Measurements from ENCODE around the gene CDKAL1. TPM values are rescaled to one million over a fixed set of nuclear protein-coding genes. Genes with fewer than 3 reads are reported as not detected.

The CDKAL1 gene
- total RNA-seq, 4 donors from 2014 or later: 10.3 to 11.2 (median 10.5) TPM

DNA sequence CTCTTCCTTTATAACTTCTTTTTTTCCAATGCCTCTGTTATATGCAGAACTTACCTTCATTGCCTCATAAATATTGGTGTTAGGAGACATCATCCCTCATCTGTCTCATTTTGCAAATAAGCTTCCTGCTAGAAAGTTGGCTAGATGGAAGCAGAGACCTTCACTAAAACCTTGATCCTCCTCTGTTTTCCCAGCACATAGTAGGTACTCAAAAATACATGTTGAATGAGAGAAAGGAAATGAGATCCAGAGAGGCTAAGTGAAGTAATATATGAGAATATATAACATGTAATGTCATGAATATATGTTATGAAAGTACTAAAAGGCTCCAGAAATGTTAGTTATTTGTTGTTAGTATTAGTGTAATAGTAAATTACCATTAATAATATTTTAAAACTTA lies 91.9 kb downstream of the CDKAL1 start:
- DNase-seq (ENCODE audit: extremely low spot score): no peak
- no peaks in the 10 kb centered on the region for H3K27me3 ChIP-seq
- TF ChIP-seq POLR2AphosphoS5 (IDR thresholded peaks at IDR 0.05) (no peak), CTCF (IDR thresholded peaks at IDR 0.05) (no peak)

DNA sequence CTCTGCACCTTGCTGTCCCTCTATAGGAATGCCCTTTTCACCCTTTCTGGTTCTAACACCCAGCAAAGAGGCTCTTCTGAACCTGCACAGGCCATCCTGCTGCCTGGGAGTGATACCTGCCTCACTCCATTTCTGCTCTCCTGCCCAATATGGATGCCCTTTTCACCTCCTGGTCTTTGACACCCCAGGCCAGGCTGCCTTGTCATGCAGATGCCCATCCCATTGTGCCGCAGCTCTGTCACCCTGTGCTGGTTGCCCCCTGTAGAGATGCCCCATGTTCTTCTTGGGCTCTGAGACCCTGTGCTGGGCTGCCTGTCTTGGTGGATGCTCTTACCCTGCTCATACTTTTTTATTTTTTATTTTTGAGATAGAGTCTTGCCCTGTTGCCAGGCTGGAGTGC lies 95.3 kb downstream of the CDKAL1 start:
- Histone ChIP-seq H3K4me1 (peaks cover 0 to 10% (median 3%) of the 10 kb centered on the region in 4 donors), H3K4me3 (no peak overlapping the region), H3K27me3 (no peaks in the 10 kb centered on the region), H3K9me3 (no peaks in the 10 kb centered on the region), H3K27ac (replicated peaks in 1 of 4) (no peak overlapping the region), H3K36me3 (no peaks in the 10 kb centered on the region)
- no peak for DNase-seq (ENCODE audit: extremely low spot score)
- intact Hi-C loops (cut with DNase I): no loop called here
- 100% methylated on average over 1 of the region's 1 CpG for WGBS
- TF ChIP-seq EP300 (IDR thresholded peaks at IDR 0.05): no peak
- no peak for TF ChIP-seq POLR2AphosphoS5 (IDR thresholded peaks at IDR 0.05)
- TF ChIP-seq CTCF (IDR thresholded peaks at IDR 0.05): no peak
- TF ChIP-seq POLR2A (IDR thresholded peaks at IDR 0.05; ENCODE audit: low read depth): no peak

More for the DNA sequence above, 91.9 kb downstream of the CDKAL1 start:
- H3K36me3 ChIP-seq: no peaks in the 10 kb centered on the region
- H3K9me3 ChIP-seq: no peaks in the 10 kb centered on the region
- H3K4me1 ChIP-seq: peaks cover 0 to 9% (median 3%) of the 10 kb centered on the region in 4 donors
- intact Hi-C loops (cut with DNase I): no loop called here
- H3K27ac ChIP-seq (replicated peaks in 1 of 4): no peak overlapping the region
- H3K4me3 ChIP-seq: no peak overlapping the region

DNA sequence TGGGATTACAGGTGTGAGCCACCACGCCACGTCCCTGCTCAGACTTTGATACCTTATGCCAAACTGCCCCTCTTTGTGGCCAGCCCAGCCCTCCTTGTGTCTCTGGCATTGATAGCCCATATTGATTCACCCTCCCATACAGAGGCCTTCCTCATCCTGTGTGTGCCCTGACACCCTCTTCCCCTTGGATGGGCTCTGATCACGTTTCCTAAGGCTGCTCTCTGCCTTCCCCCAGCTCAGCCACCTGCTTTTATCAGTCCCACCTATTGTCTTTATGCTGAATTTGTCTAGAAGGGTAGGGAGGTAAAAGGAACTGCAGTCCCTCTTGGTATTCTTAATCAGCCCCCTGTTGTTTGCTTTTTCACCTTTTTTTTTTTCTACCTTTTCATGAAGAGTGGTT lies 95.9 kb downstream of the CDKAL1 start:
- TF ChIP-seq CTCF (IDR thresholded peaks at IDR 0.05): no peak
- no peak for TF ChIP-seq POLR2AphosphoS5 (IDR thresholded peaks at IDR 0.05)
- no peak for TF ChIP-seq EP300 (IDR thresholded peaks at IDR 0.05)
- TF ChIP-seq POLR2A (IDR thresholded peaks at IDR 0.05; ENCODE audit: low read depth): no peak
- Histone ChIP-seq H3K27me3 (no peaks in the 10 kb centered on the region), H3K4me3 (no peak overlapping the region), H3K9me3 (no peaks in the 10 kb centered on the region), H3K27ac (replicated peaks in 1 of 4) (no peak overlapping the region), H3K36me3 (no peaks in the 10 kb centered on the region), H3K4me1 (peaks cover 0 to 10% (median 3%) of the 10 kb centered on the region in 4 donors)
- DNase-seq (ENCODE audit: extremely low spot score): no peak
- 97% methylated on average over 3 of the region's 3 CpGs for WGBS
- intact Hi-C loops (cut with DNase I): no loop called here

DNA sequence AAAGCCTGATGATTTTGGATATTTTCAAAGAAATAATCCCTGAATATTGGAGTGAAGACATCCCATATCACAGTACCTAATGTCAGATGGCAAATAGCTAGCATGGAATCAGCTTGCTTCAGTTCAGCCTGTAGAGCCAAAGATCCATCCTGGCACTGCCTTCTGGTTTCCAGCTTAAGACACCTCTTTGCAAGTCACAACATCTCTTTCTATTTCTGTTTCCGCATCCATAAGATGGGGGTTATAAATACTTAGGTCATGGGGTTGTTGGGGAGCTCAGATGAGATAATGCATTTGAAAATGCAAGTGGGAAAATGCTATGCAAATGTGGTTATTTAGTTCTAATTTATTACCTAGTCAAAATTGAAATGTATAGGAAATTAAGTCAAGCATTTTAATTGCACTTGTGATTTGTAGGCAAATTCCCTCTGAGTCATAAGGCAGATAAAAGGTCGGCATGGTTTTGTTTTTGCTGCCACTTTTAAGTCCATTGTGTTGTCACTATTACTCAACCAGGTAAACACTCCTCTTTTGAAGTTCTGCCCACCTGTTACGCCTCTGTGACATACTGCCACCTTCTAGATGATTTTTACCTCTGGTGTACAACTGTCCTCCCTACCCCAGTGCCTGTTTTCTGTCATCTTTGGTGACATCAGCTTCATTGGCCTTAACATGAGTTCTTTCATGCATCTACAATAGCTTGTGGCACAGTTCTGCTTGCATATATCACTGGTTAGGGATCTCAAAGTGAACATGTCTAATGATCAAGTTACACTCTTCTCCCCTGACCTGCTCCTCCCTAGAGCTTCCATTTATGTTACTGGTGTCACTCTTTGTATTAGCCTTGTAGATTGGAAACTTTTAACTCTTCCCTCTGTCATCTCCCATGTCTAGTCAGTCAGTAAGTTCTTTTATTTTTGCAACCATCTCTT lies 96.6 kb downstream of the CDKAL1 start:
- 73% methylated on average over 3 of the region's 3 CpGs for WGBS
- no peak for DNase-seq (ENCODE audit: extremely low spot score)
- intact Hi-C loops (cut with DNase I): no loop called here
- no peaks in the 10 kb centered on the region for H3K9me3 ChIP-seq
- peaks cover 0 to 10% (median 3%) of the 10 kb centered on the region in 4 donors for H3K4me1 ChIP-seq
- H3K4me3 ChIP-seq: no peak overlapping the region
- TF ChIP-seq EP300 (IDR thresholded peaks at IDR 0.05): no peak
- TF ChIP-seq POLR2AphosphoS5 (IDR thresholded peaks at IDR 0.05): no peak
- TF ChIP-seq POLR2A (IDR thresholded peaks at IDR 0.05; ENCODE audit: low read depth): no peak
- TF ChIP-seq CTCF (IDR thresholded peaks at IDR 0.05): no peak
- H3K36me3 ChIP-seq: no peaks in the 10 kb centered on the region
- no peaks in the 10 kb centered on the region for H3K27me3 ChIP-seq
- no peak overlapping the region for H3K27ac ChIP-seq (replicated peaks in 1 of 4)

Data from esophagus muscularis mucosa (tissue), 4 donors.